Bone marrow (tissue), 2 donors: Measurements from ENCODE around the gene SLC24A4.
"Not testable (repeated sequence)": the region's sequence is repeated elsewhere in the genome, so short reads cannot be mapped to it uniquely, and the experiment has no call there.

Experiments
- DNase-seq, 2 donors: peaks; one replicate each; lab custom pipeline; 2025; lab: John Stamatoyannopoulos, UW

Gene SLC24A4

GRCh38 chr14:92520102-92521057, 197.4 kb downstream of the SLC24A4 start:
- no peak for DNase-seq

- DNase-seq: no peak
Measured at GRCh38 chr14:92521058-92521415, 198.1 kb downstream of the SLC24A4 start.

GRCh38 chr14:92523752-92524151, 200.8 kb downstream of the SLC24A4 start:
- no peak for DNase-seq

GRCh38 chr14:92524602-92525185, 201.7 kb downstream of the SLC24A4 start:
- no peak for DNase-seq

- no peak for DNase-seq
Measured at GRCh38 chr14:92525322-92526095, 202.5 kb downstream of the SLC24A4 start.

GRCh38 chr14:92527721-92528120, 204.8 kb downstream of the SLC24A4 start:
- DNase-seq: no peak

- no peak for DNase-seq
Measured at GRCh38 chr14:92528486-92529100, 205.6 kb downstream of the SLC24A4 start.

- DNase-seq: no peak
Measured at GRCh38 chr14:92529903-92530302, 206.9 kb downstream of the SLC24A4 start.

GRCh38 chr14:92531106-92531873, 208.3 kb downstream of the SLC24A4 start:
- peak in 1 of 2 donors; percentile 14 for DNase-seq

- DNase-seq: no peak
Measured at GRCh38 chr14:92532490-92533163, 209.7 kb downstream of the SLC24A4 start.

GRCh38 chr14:92534932-92535643, 212.1 kb downstream of the SLC24A4 start:
- no peak for DNase-seq

- not testable (repeated sequence) for DNase-seq
Measured at GRCh38 chr14:92536231-92536630, 213.3 kb downstream of the SLC24A4 start.

GRCh38 chr14:92538412-92538985, 215.5 kb downstream of the SLC24A4 start:
- no peak for DNase-seq

- DNase-seq: no peak
Measured at GRCh38 chr14:92539419-92539818, 216.5 kb downstream of the SLC24A4 start.

GRCh38 chr14:92539875-92540274, 216.9 kb downstream of the SLC24A4 start:
- DNase-seq: no peak

GRCh38 chr14:92540472-92541048, 217.6 kb downstream of the SLC24A4 start:
- no peak for DNase-seq

- DNase-seq: no peak
Measured at GRCh38 chr14:92542766-92543554, 220.0 kb downstream of the SLC24A4 start.

GRCh38 chr14:92544051-92544720, 221.2 kb downstream of the SLC24A4 start:
- no peak for DNase-seq
